HG02763 (cell line): Measurements from ENCODE around the gene GPM6B.
"Not testable (repeated sequence)": the region's sequence is repeated elsewhere in the genome, so short reads cannot be mapped to it uniquely, and the experiment has no call there.

Source experiments
- ATAC-seq: cut with Tn5 transposase; IDR thresholded peaks from one replicate; pipeline ENCODE4 v1.9.1; 2021; ENCODE audit warnings: mild to moderate bottlenecking, moderate library complexity; ENCODE audit not compliant: unreplicated experiment

Gene GPM6B

GRCh38 chrX:13733506-13733905 lies 83.4 kb downstream of the GPM6B start:
- ATAC-seq = no peak

GRCh38 chrX:13732246-13733067 lies 84.4 kb downstream of the GPM6B start:
- no peak for ATAC-seq

- ATAC-seq = not testable (repeated sequence)
Observed at GRCh38 chrX:13730523-13730922, 86.4 kb downstream of the GPM6B start.

- not testable (repeated sequence) for ATAC-seq
Observed at GRCh38 chrX:13726583-13726982, 90.3 kb downstream of the GPM6B start.

GRCh38 chrX:13724878-13725277 lies 92.0 kb downstream of the GPM6B start:
- ATAC-seq = not testable (repeated sequence)

- ATAC-seq = no peak
Observed at GRCh38 chrX:13721819-13722519, 94.9 kb downstream of the GPM6B start.

GRCh38 chrX:13721371-13721770 lies 95.5 kb downstream of the GPM6B start:
- no peak for ATAC-seq
